ENCODE results near the gene GTPBP3. TPM values are rescaled to one million over a fixed set of nuclear protein-coding genes. Genes with fewer than 3 reads are reported as not detected.

GTPBP3 gene
- total and polyA plus RNA-seq, 9 of the 15 experiments (the other 6 are each of a cell fraction or from before 2014, with no cell fraction given): 4.9 to 124 (median 22.6) TPM

GRCh38 chr19:17336872-17337674 lies at the start of gene GTPBP3 (continued):
- 0 out of 2 replicates have a peak, but pooled peaks have one; percentile 43 for TF ChIP-seq ATF3 (IDR thresholded peaks at IDR 0.05)
- peak; percentile 73; the same call in 1 of the 2 replicates for TF ChIP-seq ATF3 (CRISPR knock-in tag; conservative IDR thresholded peaks at IDR 0.05)
- TF ChIP-seq KLF16 (IDR thresholded peaks at IDR 0.05): no peak
- no peak for TF ChIP-seq GATA2 (CRISPR knock-in tag; IDR thresholded peaks at IDR 0.05)
- peak; percentile 61 for TF ChIP-seq NKRF (IDR thresholded peaks at IDR 0.05; ENCODE audit: borderline replicate concordance)
- TF ChIP-seq KDM4B (IDR thresholded peaks at IDR 0.05; ENCODE audit: borderline replicate concordance in 2 of 2, low read depth in 1 of 2): no peak
- TF ChIP-seq RBM39 (optimal IDR thresholded peaks at IDR 0.05; ENCODE audit: low read depth, low read length): no peak
- TF ChIP-seq IRF2 (CRISPR knock-in tag; IDR thresholded peaks at IDR 0.05): no peak
- TF ChIP-seq, protein P1, sequence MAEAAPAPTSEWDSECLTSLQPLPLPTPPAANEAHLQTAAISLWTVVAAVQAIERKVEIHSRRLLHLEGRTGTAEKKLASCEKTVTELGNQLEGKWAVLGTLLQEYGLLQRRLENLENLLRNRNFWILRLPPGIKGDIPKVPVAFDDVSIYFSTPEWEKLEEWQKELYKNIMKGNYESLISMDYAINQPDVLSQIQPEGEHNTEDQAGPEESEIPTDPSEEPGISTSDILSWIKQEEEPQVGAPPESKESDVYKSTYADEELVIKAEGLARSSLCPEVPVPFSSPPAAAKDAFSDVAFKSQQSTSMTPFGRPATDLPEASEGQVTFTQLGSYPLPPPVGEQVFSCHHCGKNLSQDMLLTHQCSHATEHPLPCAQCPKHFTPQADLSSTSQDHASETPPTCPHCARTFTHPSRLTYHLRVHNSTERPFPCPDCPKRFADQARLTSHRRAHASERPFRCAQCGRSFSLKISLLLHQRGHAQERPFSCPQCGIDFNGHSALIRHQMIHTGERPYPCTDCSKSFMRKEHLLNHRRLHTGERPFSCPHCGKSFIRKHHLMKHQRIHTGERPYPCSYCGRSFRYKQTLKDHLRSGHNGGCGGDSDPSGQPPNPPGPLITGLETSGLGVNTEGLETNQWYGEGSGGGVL (CRISPR knock-in tag; IDR thresholded peaks at IDR 0.05): no peak
- peak; percentile 61; the same call in 1 of the 2 replicates for TF ChIP-seq RUNX1 (IDR thresholded peaks at IDR 0.05; ENCODE audit: low read depth)
- TF ChIP-seq SLC30A9 (CRISPR knock-in tag; IDR thresholded peaks at IDR 0.05): no peak
- no peak for TF ChIP-seq ZNF280A (IDR thresholded peaks at IDR 0.05; ENCODE audit: low read depth, partially characterized antibody)
- TF ChIP-seq DPF2 (IDR thresholded peaks at IDR 0.05): peak; percentile 65
- TF ChIP-seq THRAP3 (IDR thresholded peaks at IDR 0.05; ENCODE audit: borderline replicate concordance): no peak
- 0 out of 2 replicates have a peak, but pooled peaks have one; percentile 29 for TF ChIP-seq RFX5 (IDR thresholded peaks at IDR 0.05; ENCODE audit: low read depth, low read length)
- peak; percentile 98 for TF ChIP-seq MBD2 (IDR thresholded peaks at IDR 0.05; ENCODE audit: borderline replicate concordance, low read depth)
- no peak for TF ChIP-seq PPARD (CRISPR knock-in tag; IDR thresholded peaks at IDR 0.05)
- no peak for TF ChIP-seq ZNF75A (CRISPR knock-in tag; IDR thresholded peaks at IDR 0.05)
- peak; percentile 84 for TF ChIP-seq ZFX (CRISPR knock-in tag; IDR thresholded peaks at IDR 0.05)
- peak; percentile 68; the same call in 1 of the 2 replicates for TF ChIP-seq THRB (CRISPR knock-in tag; conservative IDR thresholded peaks at IDR 0.05)
- TF ChIP-seq ZNF282 (CRISPR knock-in tag; IDR thresholded peaks at IDR 0.05): no peak
